K562 (cell line): ENCODE data around the gene CACNA1S. TPM values are rescaled to one million over a fixed set of nuclear protein-coding genes. Genes with fewer than 3 reads are reported as not detected.

ENCODE experiments used
- ATAC-seq: fragments of 200-7000 bp; cut with Tn5 transposase; 3 replicates; pipeline ENCODE4 v1.9.1; 2020; ENCODE audit warnings: moderate library complexity
- BruUV-seq: library from RNA; stranded (reverse); fragments of 400-500 nt; replicated peaks from 2 replicates; lab custom pipeline; 2021; lab: Mats Ljungman, UMichigan
- CTCF ChIA-PET: fragments of 300-600 bp; formaldehyde crosslinking; extraction: SDS; loops from one replicate; lab custom pipeline; 2021; ENCODE audit warnings: low intra/inter-chr PET ratio; lab: Yijun Ruan, JAX
- POLR2A ChIA-PET: fragments of 300-600, 350-650 bp; sonication (Branson Sonifier 250); formaldehyde crosslinking; extraction: SDS; loops from one replicate; lab custom pipeline; 2021; ENCODE audit warnings: antibody characterized with exemption, inconsistent platforms; lab: Yijun Ruan, JAX
- DNase-seq, 4 experiments: peaks; one replicate each; pipeline versions ENCODE4 v3.0.0 to v3.0.0-alpha.2; 2011 to 2018; ENCODE audit warnings: low spot score in 3 of 4, mixed read lengths in 3 of 4; ENCODE audit errors: extremely low read depth in 1 of 4
- FAIRE-seq: peaks from 2 replicates; lab custom pipeline; 2011; peaks lifted over from hg19 to GRCh38; lab: Jason Lieb, UNC
- H2AFZ ChIP-seq: 2 replicates; pipeline ENCODE4 v1.6.0; 2011; ENCODE audit warnings: low read depth, low read length, control low read depth, inconsistent platforms
- H3K27ac ChIP-seq: fragments of 200-600 bp; 3 replicates; pipeline ENCODE4 v1.8.0; 2011; ENCODE audit warnings: low read depth, mild to moderate bottlenecking, control low read depth, inconsistent platforms, low read length, moderate library complexity, mixed read lengths; ENCODE audit errors: extremely low read depth
- H3K27me3 ChIP-seq, 2 experiments: fragments of 300-600 bp in 1 of 2; 2 replicates in 1 of 2; 3 replicates in 1 of 2; pipeline versions ENCODE4 v1.6.0 to v1.8.0; 2011; ENCODE audit warnings: inconsistent platforms in 2 of 2, low read length in 2 of 2, mild to moderate bottlenecking in 1 of 2, mixed read lengths in 1 of 2, moderate library complexity in 1 of 2; ENCODE audit not compliant: control insufficient read depth in 2 of 2, insufficient read depth in 2 of 2
- H3K36me3 ChIP-seq: fragments of 300-600 bp; 3 replicates; pipeline ENCODE4 v1.8.0; 2011; ENCODE audit warnings: mild to moderate bottlenecking, low read length, inconsistent platforms; ENCODE audit not compliant: control insufficient read depth, insufficient read depth
- H3K4me1 ChIP-seq, 2 experiments: fragments of 200-600 bp in 1 of 2; replicated peaks in 1 of 2; 2 replicates in 1 of 2; 3 replicates in 1 of 2; pipeline versions ENCODE4 v1.5.1 to v1.8.0; 2011; ENCODE audit warnings: inconsistent platforms in 2 of 2, low read length in 2 of 2, mild to moderate bottlenecking in 1 of 2, mixed read lengths in 1 of 2, moderate library complexity in 1 of 2; ENCODE audit not compliant: control insufficient read depth in 2 of 2, insufficient read depth in 2 of 2
- H3K4me2 ChIP-seq: 2 replicates; pipeline ENCODE4 v1.6.1; 2011; ENCODE audit warnings: low read length, control low read depth, inconsistent platforms, mixed read lengths; ENCODE audit not compliant: insufficient read depth
- H3K4me3 ChIP-seq: fragments of 200-600 bp; sonication (generic), shearing (Covaris generic); 2 replicates; pipeline ENCODE4 v1.5.1; 2016; ENCODE audit warnings: control low read depth, inconsistent platforms
- H3K79me2 ChIP-seq: fragments of 200-600 bp; 3 replicates; pipeline ENCODE4 v1.8.0; 2011; ENCODE audit warnings: low read length, inconsistent platforms; ENCODE audit not compliant: control insufficient read depth, insufficient read depth
- H3K9ac ChIP-seq, 2 experiments: 2 replicates each; pipeline versions ENCODE4 v1.6.0 to v1.6.1; 2011; ENCODE audit warnings: low read depth in 2 of 2, low read length in 2 of 2, control low read depth in 1 of 2, inconsistent platforms in 1 of 2, mild to moderate bottlenecking in 1 of 2, mixed read lengths in 1 of 2; ENCODE audit not compliant: insufficient read depth in 1 of 2
- H3K9me1 ChIP-seq: one replicate; pipeline ENCODE4 v1.6.0; 2011; ENCODE audit warnings: inconsistent platforms, mild to moderate bottlenecking, low read length, moderate library complexity; ENCODE audit not compliant: control insufficient read depth, insufficient read depth
- H3K9me3 ChIP-seq: replicated peaks from 2 replicates; pipeline ENCODE4 v1.5.1; 2011; ENCODE audit warnings: low read depth, low read length, inconsistent platforms; ENCODE audit not compliant: control insufficient read depth, insufficient read depth
- H4K20me1 ChIP-seq: replicated peaks from 2 replicates; pipeline ENCODE4 v1.6.1; 2011; ENCODE audit warnings: low read length, inconsistent platforms, mixed read lengths; ENCODE audit not compliant: control insufficient read depth, insufficient read depth
- BMI1 ChIP-seq: fragments of 150-350 bp; IDR thresholded peaks from 2 replicates; pipeline ENCODE4 v1.6.1; 2014; ENCODE audit warnings: low read length
- HDAC3 ChIP-seq: fragments of 450-650 bp; IDR thresholded peaks from 2 replicates; pipeline ENCODE4 v1.6.1; 2018; ENCODE audit warnings: borderline replicate concordance, mild to moderate bottlenecking, moderate library complexity; ENCODE audit not compliant: partially characterized antibody
- HMG20B ChIP-seq: fragments of 250-450 bp; sonication (Bioruptor Pico); IDR thresholded peaks from 2 replicates; pipeline ENCODE4 v1.5.0; 2021; ENCODE audit warnings: mild to moderate bottlenecking
- HOXB6 ChIP-seq: fragments of 250-450 bp; sonication (Bioruptor Pico); IDR thresholded peaks from 2 replicates; pipeline ENCODE4 v1.5.1; 2022; ENCODE audit warnings: mild to moderate bottlenecking, borderline replicate concordance
- MYNN ChIP-seq, 2 experiments: sonication (generic); formaldehyde crosslinking in 1 of 2; IDR thresholded peaks; 2 replicates each; pipeline versions ENCODE4 v1.5.0 to v1.6.1; 2016 to 2020; ENCODE audit warnings: antibody characterized with exemption in 1 of 2, missing genetic modification reagents in 1 of 2
- RBFOX2 ChIP-seq: fragments of 200-400 bp; formaldehyde crosslinking; IDR thresholded peaks from 2 replicates; pipeline ENCODE4 v1.6.1; 2017; ENCODE audit warnings: low read depth, mild to moderate bottlenecking, low read length, moderate library complexity
- ZNF717 ChIP-seq: fragments of 250-450 bp; sonication (Bioruptor Pico); IDR thresholded peaks from 2 replicates; pipeline ENCODE4 v1.5.0; 2021
- ZNF75A ChIP-seq: fragments of 450-650 bp; formaldehyde crosslinking; IDR thresholded peaks from 2 replicates; pipeline ENCODE4 v1.4.0; 2020; ENCODE audit warnings: mild to moderate bottlenecking
- WGBS: fragments of 100-300 bp; shearing (Covaris generic); methylation state at CpG from one replicate; pipeline ENCODE4 v1.1.6; 2016; ENCODE audit warnings: low coverage, mixed read lengths; ENCODE audit not compliant: insufficient coverage; ENCODE audit errors: missing lambda C conversion rate; 5-methylcytosine and 5-hydroxymethylcytosine counted together
- in situ Hi-C: fragments of 300-500 bp; cut with MboI; formaldehyde crosslinking; loops from 4 replicates; pipeline ENCODE4 v1.15.0; 2018; ENCODE audit warnings: inconsistent platforms, mixed read lengths
- intact Hi-C: fragments of 100-400 bp; cut with micrococcal nuclease; formaldehyde crosslinking; loops from 2 replicates; pipeline ENCODE4 v1.14.2; 2022
- polyA plus RNA-seq, 8 experiments: library from polyadenylated mRNA; depleted of rRNA in 4 of 8; stranded (reverse) in 5 of 8; unstranded in 3 of 8; fragments of >200 nt; fragmentation: Nextera tagmentation in 2 of 8; fragmentation: Illumina TruSeq in 1 of 8; extraction: Ambion mirVana in 2 of 8; extraction: Trizol in 1 of 8; gene quantifications; 2 replicates each; pipeline versions ENCODE4 v1.2.1 to v1.2.3, GENCODE V29; 2011 to 2014; ENCODE audit warnings: inconsistent platforms in 1 of 8, missing spikeins in 1 of 8
- total RNA-seq, 7 experiments: library from RNA; depleted of rRNA in 6 of 7; stranded (reverse); fragments of >200 nt in 6 of 7; fragmentation: Illumina TruSeq in 2 of 7; extraction: Trizol in 2 of 7; gene quantifications; 2 replicates each; pipeline versions ENCODE4 v1.2.1 to v1.2.3, GENCODE V29; 2011 to 2021; ENCODE audit warnings: low replicate concordance in 1 of 7
- TF ChIP-seq, protein P1 (sequence below), 2 experiments: IDR thresholded peaks; 2 replicates each; pipeline ENCODE4 v1.6.1; 2011; ENCODE audit warnings: borderline replicate concordance in 1 of 2, control low read depth in 1 of 2, low read depth in 1 of 2, low read length in 1 of 2, mild to moderate bottlenecking in 1 of 2, mixed read lengths in 1 of 2, moderate library complexity in 1 of 2; ENCODE audit not compliant: insufficient read depth in 1 of 2, insufficient read length in 1 of 2, poor library complexity in 1 of 2, severe bottlenecking in 1 of 2; ENCODE audit errors: extremely low read depth in 1 of 2
- TF ChIP-seq, protein P2 (sequence below), 2 experiments: fragments of 450-650 bp; conservative IDR thresholded peaks; 2 replicates each; pipeline ENCODE4 v1.6.1; 2017; ENCODE audit warnings: mild to moderate bottlenecking in 2 of 2, moderate library complexity in 2 of 2

CACNA1S gene
- total and polyA plus RNA-seq, 9 of the 15 experiments (the other 6 are each of a cell fraction or from before 2014, with no cell fraction given), result not detected

GRCh38 chr1:201128962-201129361 is 16.7 kb upstream of the CACNA1S start:
- WGBS, result 17% methylated on average over 13 of the region's 13 CpGs
- FAIRE-seq, result no peak

More at GRCh38 chr1:201128962-201129361, 16.7 kb upstream of the CACNA1S start:
- no peak for TF ChIP-seq MYNN (IDR thresholded peaks at IDR 0.05)
- TF ChIP-seq MYNN (CRISPR knock-in tag; IDR thresholded peaks at IDR 0.05), result no peak
- no peak for TF ChIP-seq HDAC3
- TF ChIP-seq, protein P1, sequence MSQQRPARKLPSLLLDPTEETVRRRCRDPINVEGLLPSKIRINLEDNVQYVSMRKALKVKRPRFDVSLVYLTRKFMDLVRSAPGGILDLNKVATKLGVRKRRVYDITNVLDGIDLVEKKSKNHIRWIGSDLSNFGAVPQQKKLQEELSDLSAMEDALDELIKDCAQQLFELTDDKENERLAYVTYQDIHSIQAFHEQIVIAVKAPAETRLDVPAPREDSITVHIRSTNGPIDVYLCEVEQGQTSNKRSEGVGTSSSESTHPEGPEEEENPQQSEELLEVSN (IDR thresholded peaks at IDR 0.05; ENCODE audit: borderline replicate concordance in 1 of 2, extremely low read depth in 1 of 2, insufficient read depth in 1 of 2, insufficient read length in 1 of 2, low read depth in 1 of 2, low read length in 1 of 2, poor library complexity in 1 of 2, severe bottlenecking in 1 of 2), result no peak
- TF ChIP-seq, protein P2, sequence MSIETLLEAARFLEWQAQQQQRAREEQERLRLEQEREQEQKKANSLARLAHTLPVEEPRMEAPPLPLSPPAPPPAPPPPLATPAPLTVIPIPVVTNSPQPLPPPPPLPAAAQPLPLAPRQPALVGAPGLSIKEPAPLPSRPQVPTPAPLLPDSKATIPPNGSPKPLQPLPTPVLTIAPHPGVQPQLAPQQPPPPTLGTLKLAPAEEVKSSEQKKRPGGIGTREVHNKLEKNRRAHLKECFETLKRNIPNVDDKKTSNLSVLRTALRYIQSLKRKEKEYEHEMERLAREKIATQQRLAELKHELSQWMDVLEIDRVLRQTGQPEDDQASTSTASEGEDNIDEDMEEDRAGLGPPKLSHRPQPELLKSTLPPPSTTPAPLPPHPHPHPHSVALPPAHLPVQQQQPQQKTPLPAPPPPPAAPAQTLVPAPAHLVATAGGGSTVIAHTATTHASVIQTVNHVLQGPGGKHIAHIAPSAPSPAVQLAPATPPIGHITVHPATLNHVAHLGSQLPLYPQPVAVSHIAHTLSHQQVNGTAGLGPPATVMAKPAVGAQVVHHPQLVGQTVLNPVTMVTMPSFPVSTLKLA (conservative IDR thresholded peaks at IDR 0.05), result no peak
- TF ChIP-seq HOXB6 (CRISPR knock-in tag), result no peak
- no peak for TF ChIP-seq ZNF717 (CRISPR knock-in tag)
- TF ChIP-seq BMI1, result no peak
- no peak for TF ChIP-seq ZNF75A (CRISPR knock-in tag)
- no peak for TF ChIP-seq RBFOX2
- no peak for TF ChIP-seq HMG20B (CRISPR knock-in tag)
- no peaks in the 10 kb centered on the region for H3K36me3 ChIP-seq
- in situ Hi-C loops, result no loop called here
- CTCF ChIA-PET, result no interaction called here
- POLR2A ChIA-PET, result interaction anchor here (0.9 kb wide), 1 partner anchor 14 kb away, joined by 3 read pairs; no protein-coding TSS in a partner anchor
- DNase-seq (no peak), ATAC-seq (no peak)
- peaks cover 14% of the 10 kb centered on the region for H4K20me1 ChIP-seq
- H2AFZ ChIP-seq, result no peak overlapping the region
- BruUV-seq, result no TSS peak
- no peaks in the 10 kb centered on the region for H3K9me3 ChIP-seq
- intact Hi-C loops, result no loop called here
- H3K4me1 ChIP-seq, result peaks cover 0 to 3% of the 10 kb centered on the region in 2 experiments; a peak in 2 of 5 replicates
- H3K4me3 ChIP-seq, result no peak overlapping the region
- H3K79me2 ChIP-seq, result no peaks in the 10 kb centered on the region
- H3K9ac ChIP-seq, result peak overlapping the region in 1 of 2 experiments; percentile 50; a peak in 1 of 4 replicates
- no peaks in the 10 kb centered on the region for H3K9me1 ChIP-seq
- no peak overlapping the region for H3K27ac ChIP-seq
- peaks cover 47 to 58% of the 10 kb centered on the region in 2 experiments for H3K27me3 ChIP-seq
- no peak overlapping the region for H3K4me2 ChIP-seq
